PC-3 (cell line): ENCODE measurements around the gene YJU2.

Experiments
- CTCF ChIP-seq: fragments of 300-600 bp; sonication (generic); conservative IDR thresholded peaks from 2 replicates; pipeline ENCODE4 v1.5.1; 2017; ENCODE audit warnings: antibody characterized with exemption, low read depth, mild to moderate bottlenecking, low read length
- EZH2 ChIP-seq: fragments of 300-600 bp; sonication (generic); IDR thresholded peaks from one replicate; pipeline ENCODE4 v1.6.1; 2017; ENCODE audit warnings: antibody characterized with exemption, mild to moderate bottlenecking, low read length; ENCODE audit not compliant: unreplicated experiment

DNA sequence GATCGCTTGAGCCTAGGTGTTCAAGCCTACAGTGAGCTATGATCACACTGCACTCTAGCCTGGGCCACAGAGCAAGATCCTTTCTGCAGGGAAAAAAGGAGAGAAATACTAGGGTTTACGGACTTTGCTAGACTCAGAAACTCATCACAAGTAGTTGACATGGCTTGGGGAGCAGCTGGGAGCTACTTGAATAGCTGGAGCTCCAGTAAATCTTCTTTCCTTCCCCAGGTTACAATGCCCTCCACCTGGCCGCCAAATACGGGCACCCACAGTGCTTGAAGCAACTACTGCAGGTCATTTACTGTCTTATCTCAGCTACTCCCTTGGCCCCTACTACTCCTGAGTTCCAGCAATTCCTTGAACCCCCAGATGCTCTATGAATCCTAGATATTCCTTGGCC, 45.1 kb upstream of the YJU2 start:
- TF ChIP-seq CTCF, result no peak
- TF ChIP-seq EZH2, result no peak
